ENCODE data around the gene OXCT1.

DNA sequence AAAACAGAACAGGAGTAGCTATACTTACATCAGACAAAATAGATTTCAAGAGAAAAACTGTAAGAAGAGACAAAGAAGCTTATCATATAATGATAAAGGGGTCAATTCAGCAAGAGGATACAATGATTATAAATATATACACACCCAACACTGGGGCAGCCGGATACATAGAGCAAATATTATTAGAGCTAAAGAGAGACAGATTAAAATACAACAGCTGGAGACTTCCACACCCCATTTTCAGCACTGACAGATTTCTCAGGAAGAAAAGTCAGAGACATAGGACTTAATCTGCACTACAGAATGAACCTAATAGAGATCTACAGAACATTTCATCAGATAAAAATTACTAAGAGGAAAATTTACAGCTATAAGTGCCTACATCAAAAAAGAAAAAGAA lies 35.7 kb downstream of the OXCT1 start:
- TF ChIP-seq POLR2A (IDR thresholded peaks at IDR 0.05; ENCODE audit: low read depth, low read length) (no peak), POLR2AphosphoS5 (IDR thresholded peaks at IDR 0.05; ENCODE audit: low read depth, low read length) (no peak), TAF1 (IDR thresholded peaks at IDR 0.05; ENCODE audit: low read depth, low read length) (no peak), SPI1 (IDR thresholded peaks at IDR 0.05; ENCODE audit: low read depth, low read length) (no peak), POU2F2 (IDR thresholded peaks at IDR 0.05; ENCODE audit: low read depth, low read length) (no peak), PAX5 (IDR thresholded peaks at IDR 0.05; ENCODE audit: insufficient read depth, low read length, severe bottlenecking) (no peak)
